GM23338 (cell line): ENCODE data around the gene IL1R1. TPM values are rescaled to one million over a fixed set of nuclear protein-coding genes. Genes with fewer than 3 reads are reported as not detected.

Experiments
- ATAC-seq: fragments of 200-7000 bp; cut with Tn5 transposase; 3 replicates; pipeline ENCODE4 v1.9.1; 2020
- DNase-seq: peaks from one replicate; pipeline ENCODE4 v3.0.0-alpha.2; 2015; ENCODE audit warnings: low spot score
- H2AFZ ChIP-seq: fragments of 200-600 bp; sonication (generic); 2 replicates; pipeline ENCODE4 v1.8.0; 2016; ENCODE audit warnings: antibody characterized with exemption, mild to moderate bottlenecking, moderate library complexity
- H3F3A ChIP-seq: fragments of 200-600 bp; sonication (generic); replicated peaks from 2 replicates; pipeline ENCODE4 v1.8.0; 2017; ENCODE audit warnings: antibody characterized with exemption, mixed run types, low read depth
- H3K27ac ChIP-seq: fragments of 200-600 bp; sonication (generic); 2 replicates; pipeline ENCODE4 v1.6.1; 2016; ENCODE audit warnings: low read depth
- H3K27me3 ChIP-seq: fragments of 200-600 bp; sonication (generic); 2 replicates; pipeline ENCODE4 v1.8.0; 2016; ENCODE audit warnings: mild to moderate bottlenecking, mixed run types, moderate library complexity; ENCODE audit not compliant: insufficient read depth
- H3K36me3 ChIP-seq: fragments of 200-600 bp; sonication (generic); 2 replicates; pipeline ENCODE4 v1.8.0; 2016; ENCODE audit warnings: mild to moderate bottlenecking; ENCODE audit not compliant: insufficient read depth
- H3K4me1 ChIP-seq: fragments of 200-600 bp; sonication (generic); 2 replicates; pipeline ENCODE4 v1.8.0; 2016; ENCODE audit warnings: mild to moderate bottlenecking, moderate library complexity; ENCODE audit not compliant: insufficient read depth
- H3K4me2 ChIP-seq: fragments of 200-600 bp; sonication (generic); 2 replicates; pipeline ENCODE4 v1.7.1; 2017; ENCODE audit warnings: mixed run types
- H3K4me3 ChIP-seq: fragments of 200-600 bp; sonication (generic); 2 replicates; pipeline ENCODE4 v1.6.1; 2016; ENCODE audit warnings: mixed run types
- H3K79me2 ChIP-seq: fragments of 200-600 bp; sonication (generic); replicated peaks from 2 replicates; pipeline ENCODE4 v1.8.0; 2017; ENCODE audit warnings: mild to moderate bottlenecking; ENCODE audit not compliant: insufficient read depth
- H3K9me2 ChIP-seq: fragments of 200-600 bp; sonication (generic); 2 replicates; pipeline ENCODE4 v1.8.0; 2017; ENCODE audit not compliant: insufficient read depth
- H4K20me1 ChIP-seq: fragments of 200-600 bp; sonication (generic); replicated peaks from 2 replicates; pipeline ENCODE4 v1.8.0; 2017; ENCODE audit warnings: mild to moderate bottlenecking; ENCODE audit not compliant: insufficient read depth
- H3K27ac Mint-ChIP-seq: 2 replicates; pipeline ENCODE4 v1.8.0; 2020; ENCODE audit warnings: inconsistent platforms, mild to moderate bottlenecking, moderate library complexity, mixed read lengths
- H3K27me3 Mint-ChIP-seq: 3 replicates; pipeline ENCODE4 v1.8.0; 2022; ENCODE audit warnings: low read depth, mild to moderate bottlenecking, moderate library complexity, mixed read lengths, inconsistent platforms; ENCODE audit not compliant: insufficient read depth, poor library complexity
- H3K36me3 Mint-ChIP-seq: 3 replicates; pipeline ENCODE4 v1.8.0; 2021; ENCODE audit warnings: low read depth, mild to moderate bottlenecking, inconsistent platforms, moderate library complexity, mixed read lengths
- H3K4me1 Mint-ChIP-seq: 3 replicates; pipeline ENCODE4 v1.8.0; 2020; ENCODE audit warnings: mild to moderate bottlenecking, inconsistent platforms, mixed read lengths
- H3K4me3 Mint-ChIP-seq: 3 replicates; pipeline ENCODE4 v1.8.0; 2021; ENCODE audit warnings: moderate library complexity, mild to moderate bottlenecking, inconsistent platforms, mixed read lengths
- H3K9me3 Mint-ChIP-seq: 3 replicates; pipeline ENCODE4 v1.8.0; 2020; ENCODE audit warnings: moderate library complexity, mild to moderate bottlenecking, inconsistent platforms, mixed read lengths
- CREB1 ChIP-seq: fragments of 250-450 bp; sonication (Bioruptor Pico); IDR thresholded peaks from 2 replicates; pipeline ENCODE4 v1.5.0; 2020; ENCODE audit warnings: low read depth, mild to moderate bottlenecking, moderate library complexity
- EZH2 ChIP-seq: fragments of 200-600 bp; sonication (generic); IDR thresholded peaks from one replicate; pipeline ENCODE4 v1.8.0; 2017; ENCODE audit warnings: antibody characterized with exemption, mild to moderate bottlenecking, low read depth; ENCODE audit not compliant: unreplicated experiment
- NANOG ChIP-seq: IDR thresholded peaks from 2 replicates; pipeline ENCODE4 v1.6.1; 2016; ENCODE audit warnings: antibody characterized with exemption, borderline replicate concordance
- POLR2AphosphoS5 ChIP-seq: IDR thresholded peaks from 2 replicates; pipeline ENCODE4 v1.6.1; 2016; ENCODE audit warnings: antibody characterized with exemption, low read depth
- ZNF114 ChIP-seq: fragments of 250-450 bp; sonication (Bioruptor Pico); IDR thresholded peaks from 2 replicates; pipeline ENCODE4 v1.5.0; 2020; ENCODE audit warnings: mild to moderate bottlenecking, moderate library complexity
- ZNF331 ChIP-seq: fragments of 250-450 bp; sonication (Bioruptor Pico); IDR thresholded peaks from 2 replicates; pipeline ENCODE4 v1.5.0; 2020; ENCODE audit warnings: low read depth, mild to moderate bottlenecking, moderate library complexity
- polyA plus RNA-seq: library from polyadenylated mRNA; unstranded; fragments of >200 nt; fragmentation: Nextera tagmentation; extraction: Ambion mirVana; gene quantifications from 2 replicates; pipeline ENCODE4 v1.2.1, GENCODE V29; 2016
- total RNA-seq: library from RNA; depleted of rRNA; stranded (reverse); fragments of >200 nt; shearing (Covaris generic); gene quantifications from 2 replicates; pipeline ENCODE4 v1.2.3, GENCODE V29; 2014
- TF ChIP-seq, protein P1 (sequence below): fragments of 250-450 bp; sonication (Bioruptor Pico); IDR thresholded peaks from 2 replicates; pipeline ENCODE4 v1.5.0; 2020; ENCODE audit warnings: mild to moderate bottlenecking, moderate library complexity
- TF ChIP-seq, protein P2 (sequence below): IDR thresholded peaks from 2 replicates; pipeline ENCODE4 v1.6.1; 2016; ENCODE audit warnings: antibody characterized with exemption
- TF ChIP-seq, protein P3 (sequence below): IDR thresholded peaks from one replicate; pipeline ENCODE4 v1.6.1; 2018; ENCODE audit warnings: antibody characterized with exemption; ENCODE audit not compliant: unreplicated experiment

The IL1R1 gene
- total and polyA plus RNA-seq, 2 experiments from 2014 or later = 0.17 TPM; not detected in 1

DNA sequence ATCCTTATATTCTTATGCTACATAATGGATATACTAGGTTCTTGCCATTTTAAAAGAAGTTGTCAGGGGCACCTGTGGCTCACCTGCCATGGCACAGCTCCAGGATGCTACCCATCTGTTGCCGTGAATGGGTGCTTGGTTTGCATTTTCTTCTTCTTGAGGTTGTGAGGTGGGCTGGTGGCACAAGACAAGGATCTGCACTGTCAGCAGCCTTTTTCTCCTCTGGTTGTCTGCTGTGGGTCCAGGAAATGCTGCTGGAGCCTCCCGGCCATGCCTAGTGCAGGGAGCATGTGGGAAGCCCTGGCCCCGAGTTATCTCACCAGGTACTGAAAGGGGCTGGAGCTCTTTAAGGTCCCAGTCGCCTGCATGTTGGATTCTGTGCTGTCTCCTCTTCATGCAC is 2.6 kb downstream of the IL1R1 start (continued):
- TF ChIP-seq, protein P1, sequence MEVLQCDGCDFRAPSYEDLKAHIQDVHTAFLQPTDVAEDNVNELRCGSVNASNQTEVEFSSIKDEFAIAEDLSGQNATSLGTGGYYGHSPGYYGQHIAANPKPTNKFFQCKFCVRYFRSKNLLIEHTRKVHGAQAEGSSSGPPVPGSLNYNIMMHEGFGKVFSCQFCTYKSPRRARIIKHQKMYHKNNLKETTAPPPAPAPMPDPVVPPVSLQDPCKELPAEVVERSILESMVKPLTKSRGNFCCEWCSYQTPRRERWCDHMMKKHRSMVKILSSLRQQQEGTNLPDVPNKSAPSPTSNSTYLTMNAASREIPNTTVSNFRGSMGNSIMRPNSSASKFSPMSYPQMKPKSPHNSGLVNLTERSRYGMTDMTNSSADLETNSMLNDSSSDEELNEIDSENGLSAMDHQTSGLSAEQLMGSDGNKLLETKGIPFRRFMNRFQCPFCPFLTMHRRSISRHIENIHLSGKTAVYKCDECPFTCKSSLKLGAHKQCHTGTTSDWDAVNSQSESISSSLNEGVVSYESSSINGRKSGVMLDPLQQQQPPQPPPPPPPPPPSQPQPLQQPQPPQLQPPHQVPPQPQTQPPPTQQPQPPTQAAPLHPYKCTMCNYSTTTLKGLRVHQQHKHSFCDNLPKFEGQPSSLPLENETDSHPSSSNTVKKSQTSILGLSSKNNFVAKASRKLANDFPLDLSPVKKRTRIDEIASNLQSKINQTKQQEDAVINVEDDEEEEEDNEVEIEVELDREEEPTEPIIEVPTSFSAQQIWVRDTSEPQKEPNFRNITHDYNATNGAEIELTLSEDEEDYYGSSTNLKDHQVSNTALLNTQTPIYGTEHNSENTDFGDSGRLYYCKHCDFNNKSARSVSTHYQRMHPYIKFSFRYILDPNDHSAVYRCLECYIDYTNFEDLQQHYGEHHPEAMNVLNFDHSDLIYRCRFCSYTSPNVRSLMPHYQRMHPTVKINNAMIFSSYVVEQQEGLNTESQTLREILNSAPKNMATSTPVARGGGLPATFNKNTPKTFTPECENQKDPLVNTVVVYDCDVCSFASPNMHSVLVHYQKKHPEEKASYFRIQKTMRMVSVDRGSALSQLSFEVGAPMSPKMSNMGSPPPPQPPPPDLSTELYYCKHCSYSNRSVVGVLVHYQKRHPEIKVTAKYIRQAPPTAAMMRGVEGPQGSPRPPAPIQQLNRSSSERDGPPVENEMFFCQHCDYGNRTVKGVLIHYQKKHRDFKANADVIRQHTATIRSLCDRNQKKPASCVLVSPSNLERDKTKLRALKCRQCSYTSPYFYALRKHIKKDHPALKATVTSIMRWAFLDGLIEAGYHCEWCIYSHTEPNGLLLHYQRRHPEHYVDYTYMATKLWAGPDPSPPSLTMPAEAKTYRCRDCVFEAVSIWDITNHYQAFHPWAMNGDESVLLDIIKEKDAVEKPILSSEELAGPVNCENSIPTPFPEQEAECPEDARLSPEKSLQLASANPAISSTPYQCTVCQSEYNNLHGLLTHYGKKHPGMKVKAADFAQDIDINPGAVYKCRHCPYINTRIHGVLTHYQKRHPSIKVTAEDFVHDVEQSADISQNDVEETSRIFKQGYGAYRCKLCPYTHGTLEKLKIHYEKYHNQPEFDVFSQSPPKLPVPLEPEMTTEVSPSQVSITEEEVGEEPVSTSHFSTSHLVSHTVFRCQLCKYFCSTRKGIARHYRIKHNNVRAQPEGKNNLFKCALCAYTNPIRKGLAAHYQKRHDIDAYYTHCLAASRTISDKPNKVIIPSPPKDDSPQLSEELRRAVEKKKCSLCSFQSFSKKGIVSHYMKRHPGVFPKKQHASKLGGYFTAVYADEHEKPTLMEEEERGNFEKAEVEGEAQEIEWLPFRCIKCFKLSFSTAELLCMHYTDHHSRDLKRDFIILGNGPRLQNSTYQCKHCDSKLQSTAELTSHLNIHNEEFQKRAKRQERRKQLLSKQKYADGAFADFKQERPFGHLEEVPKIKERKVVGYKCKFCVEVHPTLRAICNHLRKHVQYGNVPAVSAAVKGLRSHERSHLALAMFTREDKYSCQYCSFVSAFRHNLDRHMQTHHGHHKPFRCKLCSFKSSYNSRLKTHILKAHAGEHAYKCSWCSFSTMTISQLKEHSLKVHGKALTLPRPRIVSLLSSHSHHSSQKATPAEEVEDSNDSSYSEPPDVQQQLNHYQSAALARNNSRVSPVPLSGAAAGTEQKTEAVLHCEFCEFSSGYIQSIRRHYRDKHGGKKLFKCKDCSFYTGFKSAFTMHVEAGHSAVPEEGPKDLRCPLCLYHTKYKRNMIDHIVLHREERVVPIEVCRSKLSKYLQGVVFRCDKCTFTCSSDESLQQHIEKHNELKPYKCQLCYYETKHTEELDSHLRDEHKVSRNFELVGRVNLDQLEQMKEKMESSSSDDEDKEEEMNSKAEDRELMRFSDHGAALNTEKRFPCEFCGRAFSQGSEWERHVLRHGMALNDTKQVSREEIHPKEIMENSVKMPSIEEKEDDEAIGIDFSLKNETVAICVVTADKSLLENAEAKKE = no peak
- TF ChIP-seq, protein P2, sequence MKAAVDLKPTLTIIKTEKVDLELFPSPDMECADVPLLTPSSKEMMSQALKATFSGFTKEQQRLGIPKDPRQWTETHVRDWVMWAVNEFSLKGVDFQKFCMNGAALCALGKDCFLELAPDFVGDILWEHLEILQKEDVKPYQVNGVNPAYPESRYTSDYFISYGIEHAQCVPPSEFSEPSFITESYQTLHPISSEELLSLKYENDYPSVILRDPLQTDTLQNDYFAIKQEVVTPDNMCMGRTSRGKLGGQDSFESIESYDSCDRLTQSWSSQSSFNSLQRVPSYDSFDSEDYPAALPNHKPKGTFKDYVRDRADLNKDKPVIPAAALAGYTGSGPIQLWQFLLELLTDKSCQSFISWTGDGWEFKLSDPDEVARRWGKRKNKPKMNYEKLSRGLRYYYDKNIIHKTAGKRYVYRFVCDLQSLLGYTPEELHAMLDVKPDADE = no peak
- TF ChIP-seq POLR2AphosphoS5 = no peak
- no peak for TF ChIP-seq EZH2
- no peak for TF ChIP-seq NANOG
- no peak for TF ChIP-seq ZNF114 (CRISPR knock-in tag)
- TF ChIP-seq CREB1 = no peak
- TF ChIP-seq ZNF331 = no peak

DNA sequence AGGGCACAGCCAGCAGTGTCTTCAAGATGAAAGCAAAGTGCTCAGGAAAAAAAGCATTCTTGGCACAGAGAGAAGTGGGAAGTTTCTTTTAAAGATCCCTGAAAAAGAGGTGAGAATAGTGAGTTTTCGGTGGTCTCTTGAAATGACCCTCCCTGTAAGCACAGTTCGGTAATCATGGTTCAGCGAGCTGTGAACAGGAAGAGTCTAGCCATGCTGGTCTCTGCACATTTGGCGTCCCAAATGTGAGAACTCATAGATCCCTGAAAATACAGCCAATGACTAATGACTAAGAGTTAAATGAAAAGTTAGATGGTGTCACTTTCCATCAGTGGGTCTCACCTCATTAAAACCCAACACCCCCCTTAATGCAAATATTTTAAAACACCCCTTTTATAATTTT is 3.4 kb downstream of the IL1R1 start:
- ATAC-seq = no peak
- Histone ChIP-seq H3F3A (0 out of 2 replicates have a peak, but pooled peaks cover 4% of the 10 kb centered on the region), H3K36me3 (no peaks in the 10 kb centered on the region), H3K4me3 (no peak overlapping the region), H4K20me1 (no peaks in the 10 kb centered on the region), H3K27me3 (peaks cover 28% of the 10 kb centered on the region), H3K79me2 (no peaks in the 10 kb centered on the region), H3K27ac (no peak overlapping the region), H2AFZ (no peak overlapping the region), H3K4me1 (no peaks in the 10 kb centered on the region; the same call in 1 of the 2 replicates), H3K9me2 (peaks cover 4% of the 10 kb centered on the region; the same call in 1 of the 2 replicates), H3K4me2 (no peak overlapping the region)
- peaks cover 27% of the 10 kb centered on the region for H3K27me3 Mint-ChIP-seq
- peaks cover 7% of the 10 kb centered on the region; the same call in 2 of the 3 replicates for H3K36me3 Mint-ChIP-seq
- peaks cover 41% of the 10 kb centered on the region for H3K9me3 Mint-ChIP-seq
- no peak overlapping the region for H3K4me3 Mint-ChIP-seq
- peaks cover 12% of the 10 kb centered on the region; the same call in 2 of the 3 replicates for H3K4me1 Mint-ChIP-seq
- no peak for DNase-seq
- H3K27ac Mint-ChIP-seq = no peak overlapping the region
- TF ChIP-seq, protein P3, sequence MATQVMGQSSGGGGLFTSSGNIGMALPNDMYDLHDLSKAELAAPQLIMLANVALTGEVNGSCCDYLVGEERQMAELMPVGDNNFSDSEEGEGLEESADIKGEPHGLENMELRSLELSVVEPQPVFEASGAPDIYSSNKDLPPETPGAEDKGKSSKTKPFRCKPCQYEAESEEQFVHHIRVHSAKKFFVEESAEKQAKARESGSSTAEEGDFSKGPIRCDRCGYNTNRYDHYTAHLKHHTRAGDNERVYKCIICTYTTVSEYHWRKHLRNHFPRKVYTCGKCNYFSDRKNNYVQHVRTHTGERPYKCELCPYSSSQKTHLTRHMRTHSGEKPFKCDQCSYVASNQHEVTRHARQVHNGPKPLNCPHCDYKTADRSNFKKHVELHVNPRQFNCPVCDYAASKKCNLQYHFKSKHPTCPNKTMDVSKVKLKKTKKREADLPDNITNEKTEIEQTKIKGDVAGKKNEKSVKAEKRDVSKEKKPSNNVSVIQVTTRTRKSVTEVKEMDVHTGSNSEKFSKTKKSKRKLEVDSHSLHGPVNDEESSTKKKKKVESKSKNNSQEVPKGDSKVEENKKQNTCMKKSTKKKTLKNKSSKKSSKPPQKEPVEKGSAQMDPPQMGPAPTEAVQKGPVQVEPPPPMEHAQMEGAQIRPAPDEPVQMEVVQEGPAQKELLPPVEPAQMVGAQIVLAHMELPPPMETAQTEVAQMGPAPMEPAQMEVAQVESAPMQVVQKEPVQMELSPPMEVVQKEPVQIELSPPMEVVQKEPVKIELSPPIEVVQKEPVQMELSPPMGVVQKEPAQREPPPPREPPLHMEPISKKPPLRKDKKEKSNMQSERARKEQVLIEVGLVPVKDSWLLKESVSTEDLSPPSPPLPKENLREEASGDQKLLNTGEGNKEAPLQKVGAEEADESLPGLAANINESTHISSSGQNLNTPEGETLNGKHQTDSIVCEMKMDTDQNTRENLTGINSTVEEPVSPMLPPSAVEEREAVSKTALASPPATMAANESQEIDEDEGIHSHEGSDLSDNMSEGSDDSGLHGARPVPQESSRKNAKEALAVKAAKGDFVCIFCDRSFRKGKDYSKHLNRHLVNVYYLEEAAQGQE = no peak
- no peak for TF ChIP-seq ZNF114 (CRISPR knock-in tag)
